Measurements from ENCODE around the gene ODF2. TPM values are rescaled to one million over a fixed set of nuclear protein-coding genes. Genes with fewer than 3 reads are reported as not detected.

Gene ODF2
- total RNA-seq, result 10 to 100 TPM; 23.1 to 27.9 (median 25.1) TPM

DNA sequence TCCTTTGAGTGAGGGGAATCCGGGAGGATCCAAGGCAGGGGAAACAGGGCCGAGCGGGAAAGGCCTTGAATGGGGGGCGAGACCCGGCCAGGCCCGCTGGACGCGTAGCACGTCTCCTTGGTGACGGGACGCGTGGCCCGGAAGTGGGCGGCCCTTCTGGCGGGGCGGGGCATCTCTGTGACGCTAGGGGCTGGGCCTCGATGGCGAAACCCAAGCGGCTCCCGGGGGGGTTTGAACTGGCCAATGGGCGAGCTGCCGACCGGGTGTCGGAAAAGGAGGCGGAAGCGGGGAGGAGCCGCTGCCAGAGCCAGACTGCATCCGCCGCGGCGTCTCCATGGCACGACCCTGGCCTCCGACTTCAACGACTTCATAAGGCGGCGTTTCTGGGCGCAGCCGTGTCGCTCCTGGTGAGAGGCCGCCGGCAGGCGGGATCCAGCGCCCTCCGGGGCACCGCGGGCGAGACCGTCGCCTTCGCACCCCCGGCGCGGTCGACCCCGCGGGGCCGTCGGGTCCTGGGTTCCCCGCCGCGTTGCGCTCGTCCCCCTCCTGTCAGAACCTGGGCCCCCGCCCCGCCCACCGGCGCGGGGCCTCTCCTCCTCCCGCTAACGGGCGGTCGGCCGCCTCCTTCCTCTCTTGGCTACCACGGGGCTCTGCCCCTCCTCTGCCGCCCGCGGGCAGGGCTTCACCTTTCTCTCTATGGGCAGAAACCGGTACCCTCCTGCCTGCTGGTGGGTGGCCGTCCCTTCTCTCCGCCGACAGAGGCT, at the start of gene ODF2:
Gene ODF2, plus strand, starts transcription at position 158 of the 764 bp plus-strand sequence. Its CDS starts 86 bp downstream, at position 244.
- H3K27ac ChIP-seq, result peak within 1 kb of the TSS; percentile 82 to 86
- intact Hi-C loops (cut with DNase I; ENCODE audit: low total_unique reads), result no loop called here
- H3K4me1 ChIP-seq, result peaks cover 5 to 7% of the 10 kb centered on the region in 2 donors
- no peaks in the 10 kb centered on the region for H3K27me3 ChIP-seq
- TF ChIP-seq, protein P1, sequence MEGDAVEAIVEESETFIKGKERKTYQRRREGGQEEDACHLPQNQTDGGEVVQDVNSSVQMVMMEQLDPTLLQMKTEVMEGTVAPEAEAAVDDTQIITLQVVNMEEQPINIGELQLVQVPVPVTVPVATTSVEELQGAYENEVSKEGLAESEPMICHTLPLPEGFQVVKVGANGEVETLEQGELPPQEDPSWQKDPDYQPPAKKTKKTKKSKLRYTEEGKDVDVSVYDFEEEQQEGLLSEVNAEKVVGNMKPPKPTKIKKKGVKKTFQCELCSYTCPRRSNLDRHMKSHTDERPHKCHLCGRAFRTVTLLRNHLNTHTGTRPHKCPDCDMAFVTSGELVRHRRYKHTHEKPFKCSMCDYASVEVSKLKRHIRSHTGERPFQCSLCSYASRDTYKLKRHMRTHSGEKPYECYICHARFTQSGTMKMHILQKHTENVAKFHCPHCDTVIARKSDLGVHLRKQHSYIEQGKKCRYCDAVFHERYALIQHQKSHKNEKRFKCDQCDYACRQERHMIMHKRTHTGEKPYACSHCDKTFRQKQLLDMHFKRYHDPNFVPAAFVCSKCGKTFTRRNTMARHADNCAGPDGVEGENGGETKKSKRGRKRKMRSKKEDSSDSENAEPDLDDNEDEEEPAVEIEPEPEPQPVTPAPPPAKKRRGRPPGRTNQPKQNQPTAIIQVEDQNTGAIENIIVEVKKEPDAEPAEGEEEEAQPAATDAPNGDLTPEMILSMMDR (IDR thresholded peaks at IDR 0.05), result no peak
- TF ChIP-seq POLR2A (IDR thresholded peaks at IDR 0.05) (no peak), POLR2AphosphoS5 (IDR thresholded peaks at IDR 0.05) (peak; percentile 40 to 73 (median 52))
- no peaks in the 10 kb centered on the region for H3K9me3 ChIP-seq
- no peaks in the 10 kb centered on the region for H3K36me3 ChIP-seq
- peak within 1 kb of the TSS; percentile 78 to 83 (median 80) for H3K4me3 ChIP-seq
- peak; percentile 96 to 99 for DNase-seq (ENCODE audit: low spot score in 2 of 2)

DNA sequence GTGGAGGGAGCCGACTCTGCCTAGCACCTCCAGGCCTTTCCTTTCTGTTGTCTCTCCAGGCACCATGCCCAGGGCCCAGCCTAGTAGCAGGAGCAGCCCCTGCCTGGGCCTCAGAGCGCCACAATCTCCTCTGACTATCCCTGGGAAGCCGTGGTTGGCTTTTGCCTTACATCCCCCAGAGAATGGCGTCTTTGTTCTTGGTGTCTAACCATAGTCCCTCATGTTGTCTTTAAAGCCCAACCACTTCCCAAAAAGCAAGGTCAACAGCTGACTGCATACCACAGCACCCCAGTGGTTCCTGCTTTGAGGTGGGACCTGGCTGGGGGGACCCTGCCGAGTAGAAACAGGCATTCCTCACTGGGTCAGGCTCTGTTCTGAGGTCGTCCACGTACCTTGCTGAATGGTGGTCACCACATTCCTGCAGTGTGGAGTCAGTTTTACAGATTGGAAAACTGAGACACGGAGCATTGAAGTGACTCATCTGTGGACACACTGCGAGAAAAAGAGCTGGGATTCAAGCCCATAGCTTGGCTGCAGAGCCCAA, 48.9 kb upstream of the ODF2 start:
- H3K27me3 ChIP-seq, result no peaks in the 10 kb centered on the region
- TF ChIP-seq POLR2AphosphoS5 (IDR thresholded peaks at IDR 0.05) (no peak), POLR2A (IDR thresholded peaks at IDR 0.05) (no peak)
- TF ChIP-seq, protein P1 (IDR thresholded peaks at IDR 0.05), result no peak
- DNase-seq (ENCODE audit: low spot score in 2 of 2), result no peak
- no peak overlapping the region for H3K4me3 ChIP-seq
- H3K36me3 ChIP-seq, result no peaks in the 10 kb centered on the region
- H3K4me1 ChIP-seq, result no peaks in the 10 kb centered on the region
- intact Hi-C loops (cut with DNase I; ENCODE audit: low total_unique reads), result no loop called here
- no peak overlapping the region for H3K27ac ChIP-seq
- H3K9me3 ChIP-seq, result no peaks in the 10 kb centered on the region

DNA sequence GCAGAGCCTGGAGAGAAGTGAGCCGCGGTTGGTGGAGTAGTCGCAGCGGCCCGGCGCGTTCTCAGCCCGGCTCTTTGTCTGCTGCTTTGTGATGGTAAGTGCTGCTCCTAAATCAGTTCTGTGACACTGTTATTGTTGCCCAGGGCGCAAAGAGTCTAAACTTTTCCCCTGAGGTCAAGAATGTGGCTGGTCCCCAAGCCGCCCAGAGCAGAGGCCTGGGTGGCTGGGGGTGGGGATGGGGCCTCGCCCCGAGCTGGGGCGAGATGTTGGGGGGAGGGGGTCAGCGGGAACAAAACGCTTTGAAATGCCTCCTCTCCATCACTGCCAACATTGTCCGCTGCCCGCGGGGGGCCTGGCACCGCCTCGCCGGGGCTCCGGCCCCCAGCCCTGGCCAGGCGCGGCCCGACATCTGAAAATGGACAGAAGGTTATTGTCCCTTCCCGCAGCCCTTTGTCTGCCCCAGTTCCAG, 46.8 kb upstream of the ODF2 start:
- Histone ChIP-seq H3K27ac (no peak overlapping the region), H3K9me3 (no peaks in the 10 kb centered on the region), H3K4me1 (no peaks in the 10 kb centered on the region), H3K27me3 (no peaks in the 10 kb centered on the region), H3K36me3 (no peaks in the 10 kb centered on the region), H3K4me3 (no peak overlapping the region)
- intact Hi-C loops (cut with DNase I; ENCODE audit: low total_unique reads), result no loop called here
- no peak for DNase-seq (ENCODE audit: low spot score in 2 of 2)
- TF ChIP-seq, protein P1 (IDR thresholded peaks at IDR 0.05), result no peak
- TF ChIP-seq POLR2AphosphoS5 (IDR thresholded peaks at IDR 0.05), result no peak

DNA sequence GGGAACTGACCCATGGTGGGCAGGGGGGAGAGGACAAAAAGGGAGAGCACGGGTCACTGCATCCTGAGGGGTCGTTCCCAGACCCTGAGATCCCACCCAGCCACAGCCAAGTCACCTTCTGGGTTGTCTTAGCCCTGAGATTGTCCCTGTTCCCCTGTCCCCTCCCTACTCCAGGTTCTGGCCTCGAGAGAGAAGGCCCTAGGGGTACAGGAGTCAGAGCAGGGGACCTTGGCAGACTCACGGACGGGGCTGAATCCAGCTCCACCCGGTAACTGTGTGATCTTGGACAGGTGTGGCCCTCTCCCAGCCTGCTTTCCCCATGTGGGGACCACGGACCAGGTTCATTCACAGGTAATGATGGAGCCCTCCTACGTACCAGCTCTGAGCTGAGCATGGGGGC, 46.4 kb upstream of the ODF2 start:
- H3K27me3 ChIP-seq, result no peaks in the 10 kb centered on the region
- no peak overlapping the region for H3K4me3 ChIP-seq
- no peaks in the 10 kb centered on the region for H3K9me3 ChIP-seq
- TF ChIP-seq, protein P1 (IDR thresholded peaks at IDR 0.05), result no peak
- TF ChIP-seq POLR2AphosphoS5 (IDR thresholded peaks at IDR 0.05), result no peak
- no peak for TF ChIP-seq POLR2A (IDR thresholded peaks at IDR 0.05)
- H3K36me3 ChIP-seq, result no peaks in the 10 kb centered on the region
- H3K4me1 ChIP-seq, result no peaks in the 10 kb centered on the region
- H3K27ac ChIP-seq, result no peak overlapping the region
- intact Hi-C loops (cut with DNase I; ENCODE audit: low total_unique reads), result no loop called here
- no peak for DNase-seq (ENCODE audit: low spot score in 2 of 2)

DNA sequence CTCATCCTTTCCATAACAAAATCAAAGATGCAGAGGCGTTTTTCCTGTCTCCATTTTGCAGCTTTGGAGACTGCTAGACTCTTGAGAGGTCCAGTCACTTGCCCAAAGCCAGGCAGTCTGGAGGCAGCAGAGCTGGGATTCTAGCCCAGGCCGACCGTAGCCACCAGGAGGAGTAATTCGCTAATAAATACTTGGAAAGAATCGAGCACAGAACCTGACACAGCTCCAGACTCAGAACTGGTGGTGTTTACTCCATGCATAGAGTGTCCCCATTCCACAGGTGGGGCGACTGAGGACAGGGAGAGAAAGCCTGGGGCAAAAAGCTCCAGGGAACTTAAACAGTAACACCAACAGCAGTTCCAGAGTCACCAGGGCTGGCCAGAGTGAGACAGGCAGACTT, 45.8 kb upstream of the ODF2 start:
- Histone ChIP-seq H3K4me3 (no peak overlapping the region), H3K27ac (no peak overlapping the region), H3K4me1 (no peaks in the 10 kb centered on the region), H3K36me3 (no peaks in the 10 kb centered on the region), H3K27me3 (no peaks in the 10 kb centered on the region), H3K9me3 (no peaks in the 10 kb centered on the region)
- no peak for DNase-seq (ENCODE audit: low spot score in 2 of 2)
- intact Hi-C loops (cut with DNase I; ENCODE audit: low total_unique reads), result no loop called here
- TF ChIP-seq, protein P1 (IDR thresholded peaks at IDR 0.05), result no peak
- TF ChIP-seq POLR2AphosphoS5 (IDR thresholded peaks at IDR 0.05), result no peak
- no peak for TF ChIP-seq POLR2A (IDR thresholded peaks at IDR 0.05)

Measured in breast epithelium (tissue), 4 donors.